Hematopoietic multipotent progenitor cell treated with erythropoietin and hydrocortisone succinate and interleukin-3 and kit ligand, for 15 days (in vitro differentiated cells): ENCODE measurements around the gene TMEFF1.

Experiments used
- DNase-seq: peaks from one replicate; pipeline ENCODE4 v3.0.0-alpha.2; 2015; ENCODE audit warnings: low spot score

Gene TMEFF1

GRCh38 chr9:100448266-100448665 is 24.7 kb upstream of the TMEFF1 start:
- no peak for DNase-seq

- no peak for DNase-seq
Observed at GRCh38 chr9:100449420-100449819, 23.5 kb upstream of the TMEFF1 start.

- no peak for DNase-seq
Observed at GRCh38 chr9:100452894-100453293, 20.1 kb upstream of the TMEFF1 start.

GRCh38 chr9:100455470-100455869 is 17.5 kb upstream of the TMEFF1 start:
- no peak for DNase-seq

- DNase-seq = no peak
Observed at GRCh38 chr9:100457517-100457916, 15.4 kb upstream of the TMEFF1 start.

- no peak for DNase-seq
Observed at GRCh38 chr9:100459963-100460362, 13.0 kb upstream of the TMEFF1 start.

GRCh38 chr9:100465274-100465673 is 7.7 kb upstream of the TMEFF1 start:
- no peak for DNase-seq

- DNase-seq = no peak
Observed at GRCh38 chr9:100465761-100466160, 7.2 kb upstream of the TMEFF1 start.

- DNase-seq = no peak
Observed at GRCh38 chr9:100466171-100466828, 6.6 kb upstream of the TMEFF1 start.

- no peak for DNase-seq
Observed at GRCh38 chr9:100466829-100467221, 6.1 kb upstream of the TMEFF1 start.

- DNase-seq = no peak
Observed at GRCh38 chr9:100468041-100468440, 4.9 kb upstream of the TMEFF1 start.

GRCh38 chr9:100472268-100472667 is 681 bp upstream of the TMEFF1 start:
- DNase-seq = no peak

- no peak for DNase-seq
Observed at GRCh38 chr9:100473276-100474081, 530 bp downstream of the TMEFF1 start.

GRCh38 chr9:100474082-100474923 is 1.4 kb downstream of the TMEFF1 start:
- no peak for DNase-seq

GRCh38 chr9:100474924-100475276 is 2.0 kb downstream of the TMEFF1 start:
- DNase-seq = no peak

- no peak for DNase-seq
Observed at GRCh38 chr9:100477241-100477640, 4.3 kb downstream of the TMEFF1 start.

- no peak for DNase-seq
Observed at GRCh38 chr9:100478192-100478591, 5.2 kb downstream of the TMEFF1 start.

GRCh38 chr9:100479820-100480219 is 6.9 kb downstream of the TMEFF1 start:
- no peak for DNase-seq

GRCh38 chr9:100485196-100485595 is 12.2 kb downstream of the TMEFF1 start:
- DNase-seq = no peak

- no peak for DNase-seq
Observed at GRCh38 chr9:100486479-100487176, 13.7 kb downstream of the TMEFF1 start.

GRCh38 chr9:100488177-100488576 is 15.2 kb downstream of the TMEFF1 start:
- DNase-seq = no peak

GRCh38 chr9:100489836-100490235 is 16.9 kb downstream of the TMEFF1 start:
- no peak for DNase-seq
